IPS-18a (cell line): Measurements from ENCODE around the gene SNCG.
"Not testable (repeated sequence)": the region's sequence is repeated elsewhere in the genome, so short reads cannot be mapped to it uniquely, and the experiment has no call there.

Source experiments
- H3K27ac ChIP-seq: one replicate; pipeline ENCODE4 v1.5.1; 2013; ENCODE audit warnings: low read length
- H3K27me3 ChIP-seq: one replicate; pipeline ENCODE4 v1.6.1; 2013; ENCODE audit warnings: mild to moderate bottlenecking, low read length; ENCODE audit not compliant: control insufficient read depth, insufficient read depth
- H3K36me3 ChIP-seq: one replicate; pipeline ENCODE4 v1.6.1; 2013; ENCODE audit warnings: low read depth, low read length; ENCODE audit not compliant: control insufficient read depth
- H3K4me1 ChIP-seq: one replicate; pipeline ENCODE4 v1.6.1; 2013; ENCODE audit warnings: low read depth, low read length; ENCODE audit not compliant: control insufficient read depth
- H3K4me3 ChIP-seq: one replicate; pipeline ENCODE4 v1.5.1; 2013; ENCODE audit warnings: low read length
- H3K9ac ChIP-seq: one replicate; pipeline ENCODE4 v1.6.1; 2013; ENCODE audit warnings: mild to moderate bottlenecking, low read length, moderate library complexity
- H3K9me3 ChIP-seq: one replicate; pipeline ENCODE4 v1.6.1; 2013; ENCODE audit warnings: low read depth, low read length; ENCODE audit not compliant: control insufficient read depth

The SNCG gene

GRCh38 chr10:86938260-86938659 lies 20.1 kb upstream of the SNCG start:
- H3K4me3 ChIP-seq: no peak overlapping the region
- H3K9ac ChIP-seq: no peak overlapping the region
- no peak overlapping the region for H3K27ac ChIP-seq
- H3K27me3 ChIP-seq: no peaks in the 10 kb centered on the region
- no peaks in the 10 kb centered on the region for H3K9me3 ChIP-seq
- no peaks in the 10 kb centered on the region for H3K4me1 ChIP-seq
- no peaks in the 10 kb centered on the region for H3K36me3 ChIP-seq

GRCh38 chr10:86940076-86940475 lies 18.3 kb upstream of the SNCG start:
- not testable (repeated sequence) for H3K9ac ChIP-seq, H3K36me3 ChIP-seq, H3K27ac ChIP-seq, H3K27me3 ChIP-seq, H3K9me3 ChIP-seq, H3K4me3 ChIP-seq, H3K4me1 ChIP-seq

- Histone ChIP-seq H3K4me3 (no peak overlapping the region), H3K4me1 (peaks cover under 1% of the 10 kb centered on the region), H3K27ac (no peak overlapping the region), H3K27me3 (no peaks in the 10 kb centered on the region), H3K9me3 (no peaks in the 10 kb centered on the region), H3K36me3 (no peaks in the 10 kb centered on the region), H3K9ac (no peak overlapping the region)
Measured at GRCh38 chr10:86940677-86941076, 17.7 kb upstream of the SNCG start.

- Histone ChIP-seq H3K27me3 (no peaks in the 10 kb centered on the region), H3K9me3 (no peaks in the 10 kb centered on the region), H3K36me3 (no peaks in the 10 kb centered on the region)
Measured at GRCh38 chr10:86941426-86941825, 17.0 kb upstream of the SNCG start.

GRCh38 chr10:86941991-86942421 lies 16.4 kb upstream of the SNCG start:
- H3K27ac ChIP-seq: no peak overlapping the region
- H3K4me1 ChIP-seq: peaks cover 4% of the 10 kb centered on the region
- H3K9me3 ChIP-seq: no peaks in the 10 kb centered on the region
- no peak overlapping the region for H3K4me3 ChIP-seq
- H3K9ac ChIP-seq: no peak overlapping the region
- H3K36me3 ChIP-seq: no peaks in the 10 kb centered on the region
- H3K27me3 ChIP-seq: no peaks in the 10 kb centered on the region

More at GRCh38 chr10:86941426-86941825, 17.0 kb upstream of the SNCG start:
- H3K4me1 ChIP-seq: peaks cover 4% of the 10 kb centered on the region
- H3K4me3 ChIP-seq: no peak overlapping the region
- no peak overlapping the region for H3K9ac ChIP-seq
- H3K27ac ChIP-seq: no peak overlapping the region

- Histone ChIP-seq H3K27ac (no peak overlapping the region), H3K4me1 (peaks cover 4% of the 10 kb centered on the region), H3K9me3 (no peaks in the 10 kb centered on the region), H3K27me3 (no peaks in the 10 kb centered on the region), H3K36me3 (no peaks in the 10 kb centered on the region), H3K4me3 (no peak overlapping the region), H3K9ac (no peak overlapping the region)
Measured at GRCh38 chr10:86942441-86943315, 15.7 kb upstream of the SNCG start.

- Histone ChIP-seq H3K4me3 (no peak overlapping the region), H3K9me3 (no peaks in the 10 kb centered on the region), H3K9ac (no peak overlapping the region), H3K4me1 (peaks cover 4% of the 10 kb centered on the region), H3K27ac (no peak overlapping the region), H3K27me3 (no peaks in the 10 kb centered on the region), H3K36me3 (no peaks in the 10 kb centered on the region)
Measured at GRCh38 chr10:86943316-86944030, 14.9 kb upstream of the SNCG start.

GRCh38 chr10:86944031-86944419 lies 14.4 kb upstream of the SNCG start:
- H3K4me3 ChIP-seq: no peak overlapping the region
- peaks cover 4% of the 10 kb centered on the region for H3K4me1 ChIP-seq
- no peak overlapping the region for H3K9ac ChIP-seq
- no peaks in the 10 kb centered on the region for H3K27me3 ChIP-seq
- H3K9me3 ChIP-seq: no peaks in the 10 kb centered on the region
- no peaks in the 10 kb centered on the region for H3K36me3 ChIP-seq
- no peak overlapping the region for H3K27ac ChIP-seq

- H3K4me1 ChIP-seq: peaks cover 4% of the 10 kb centered on the region
- H3K27me3 ChIP-seq: no peaks in the 10 kb centered on the region
- H3K36me3 ChIP-seq: no peaks in the 10 kb centered on the region
- no peak overlapping the region for H3K9ac ChIP-seq
- no peaks in the 10 kb centered on the region for H3K9me3 ChIP-seq
- no peak overlapping the region for H3K4me3 ChIP-seq
- H3K27ac ChIP-seq: no peak overlapping the region
Measured at GRCh38 chr10:86944471-86944870, 13.9 kb upstream of the SNCG start.

- Histone ChIP-seq H3K4me1 (peaks cover 4% of the 10 kb centered on the region), H3K27ac (no peak overlapping the region), H3K4me3 (no peak overlapping the region), H3K9ac (no peak overlapping the region), H3K27me3 (no peaks in the 10 kb centered on the region), H3K36me3 (no peaks in the 10 kb centered on the region), H3K9me3 (no peaks in the 10 kb centered on the region)
Measured at GRCh38 chr10:86944907-86945306, 13.5 kb upstream of the SNCG start.

GRCh38 chr10:86945361-86946212 lies 12.8 kb upstream of the SNCG start:
- no peaks in the 10 kb centered on the region for H3K9me3 ChIP-seq
- H3K36me3 ChIP-seq: no peaks in the 10 kb centered on the region
- no peaks in the 10 kb centered on the region for H3K27me3 ChIP-seq
- H3K4me1 ChIP-seq: peaks cover 4% of the 10 kb centered on the region
- H3K4me3 ChIP-seq: no peak overlapping the region
- H3K9ac ChIP-seq: no peak overlapping the region
- no peak overlapping the region for H3K27ac ChIP-seq
